Memory B cell (primary cell): ENCODE measurements around the gene RTN4R.
"Not testable (repeated sequence)": the region's sequence is repeated elsewhere in the genome, so short reads cannot be mapped to it uniquely, and the experiment has no call there.

Experiments
- ATAC-seq: fragments of 150-1000 bp; cut with Tn5 transposase; 2 replicates; pipeline ENCODE4 v1.10.0; 2021; ENCODE audit warnings: low read depth, mild to moderate bottlenecking, moderate library complexity
- DNase-seq, 2 donors: peaks; one replicate each; pipeline ENCODE4 v3.0.0; 2022; ENCODE audit warnings: low spot score in 2 of 2
- H3K27ac Mint-ChIP-seq: one replicate; pipeline ENCODE4 v1.8.0; 2022; ENCODE audit warnings: mild to moderate bottlenecking, moderate library complexity, mixed read lengths
- H3K27me3 Mint-ChIP-seq: one replicate; pipeline ENCODE4 v1.8.0; 2022; ENCODE audit warnings: mixed read lengths
- H3K36me3 Mint-ChIP-seq: one replicate; pipeline ENCODE4 v1.8.0; 2022; ENCODE audit warnings: mild to moderate bottlenecking, mixed read lengths
- H3K4me1 Mint-ChIP-seq: one replicate; pipeline ENCODE4 v1.8.0; 2022; ENCODE audit warnings: mixed read lengths
- H3K4me3 Mint-ChIP-seq: one replicate; pipeline ENCODE4 v1.8.0; 2022; ENCODE audit warnings: mild to moderate bottlenecking, moderate library complexity, mixed read lengths
- H3K9me3 Mint-ChIP-seq: one replicate; pipeline ENCODE4 v1.8.0; 2022; ENCODE audit warnings: mixed read lengths

The RTN4R gene

GRCh38 chr22:20268279-20269012 lies at the start of gene RTN4R:
Gene RTN4R, minus strand, starts transcription at chr22:20268318. Its CDS starts 226 bp downstream, at chr22:20268092.
- Mint-ChIP-seq H3K4me1 (peaks cover 3% of the 10 kb centered on the region), H3K9me3 (no peaks in the 10 kb centered on the region), H3K27me3 (peaks cover 14% of the 10 kb centered on the region), H3K4me3 (peak within 1 kb of the TSS; percentile 81), H3K36me3 (no peaks in the 10 kb centered on the region), H3K27ac (no peak within 1 kb of the TSS)
- DNase-seq (peak; percentile 34 to 59), ATAC-seq (peak; percentile 89)

GRCh38 chr22:20317402-20318042 lies 49.4 kb upstream of the RTN4R start:
- H3K9me3 Mint-ChIP-seq, H3K36me3 Mint-ChIP-seq, H3K4me3 Mint-ChIP-seq, H3K4me1 Mint-ChIP-seq, H3K27ac Mint-ChIP-seq, H3K27me3 Mint-ChIP-seq, ATAC-seq: not testable (repeated sequence)
- DNase-seq = peak in 1 of 2 donors; percentile 11

GRCh38 chr22:20316844-20317401 lies 48.8 kb upstream of the RTN4R start:
- Mint-ChIP-seq H3K27me3 (no peaks in the 10 kb centered on the region), H3K4me1 (peaks cover 10% of the 10 kb centered on the region), H3K9me3 (no peaks in the 10 kb centered on the region), H3K36me3 (no peaks in the 10 kb centered on the region), H3K4me3 (no peak overlapping the region), H3K27ac (no peak overlapping the region)
- peak in 1 of 2 donors; percentile 8 for DNase-seq
- ATAC-seq = no peak

- no peak overlapping the region for H3K27ac Mint-ChIP-seq
- H3K4me3 Mint-ChIP-seq = no peak overlapping the region
- H3K9me3 Mint-ChIP-seq = no peaks in the 10 kb centered on the region
- DNase-seq = peak in 1 of 2 donors; percentile 9
- no peaks in the 10 kb centered on the region for H3K36me3 Mint-ChIP-seq
- no peak for ATAC-seq
- H3K4me1 Mint-ChIP-seq = peaks cover 7% of the 10 kb centered on the region
- H3K27me3 Mint-ChIP-seq = no peaks in the 10 kb centered on the region
These were observed 48.2 kb upstream of the RTN4R start for GRCh38 chr22:20316217-20316843.

GRCh38 chr22:20315337-20316216 lies 47.5 kb upstream of the RTN4R start:
- H3K9me3 Mint-ChIP-seq = no peaks in the 10 kb centered on the region
- ATAC-seq (no peak), DNase-seq (peak in 1 of 2 donors; percentile 9)
- H3K36me3 Mint-ChIP-seq = no peaks in the 10 kb centered on the region
- peaks cover 4% of the 10 kb centered on the region for H3K4me1 Mint-ChIP-seq
- no peaks in the 10 kb centered on the region for H3K27me3 Mint-ChIP-seq
- no peak overlapping the region for H3K4me3 Mint-ChIP-seq
- H3K27ac Mint-ChIP-seq = no peak overlapping the region

GRCh38 chr22:20314741-20315336 lies 46.7 kb upstream of the RTN4R start:
- not testable (repeated sequence) for H3K27ac Mint-ChIP-seq, ATAC-seq, H3K4me1 Mint-ChIP-seq, H3K27me3 Mint-ChIP-seq, H3K4me3 Mint-ChIP-seq, H3K9me3 Mint-ChIP-seq, H3K36me3 Mint-ChIP-seq
- DNase-seq = peak in 1 of 2 donors; percentile 9

- not testable (repeated sequence) for DNase-seq, H3K9me3 Mint-ChIP-seq, H3K27ac Mint-ChIP-seq, H3K4me1 Mint-ChIP-seq, H3K27me3 Mint-ChIP-seq, ATAC-seq, H3K4me3 Mint-ChIP-seq, H3K36me3 Mint-ChIP-seq
These were observed 46.1 kb upstream of the RTN4R start for GRCh38 chr22:20314206-20314605.

GRCh38 chr22:20313306-20314077 lies 45.4 kb upstream of the RTN4R start:
- peak in 1 of 2 donors; percentile 7 for DNase-seq
- ATAC-seq, H3K4me3 Mint-ChIP-seq: not testable (repeated sequence)

GRCh38 chr22:20312396-20313191 lies 44.5 kb upstream of the RTN4R start:
- no peak for ATAC-seq
- no peaks in the 10 kb centered on the region for H3K9me3 Mint-ChIP-seq
- H3K4me1 Mint-ChIP-seq = peaks cover 4% of the 10 kb centered on the region
- peak in 1 of 2 donors; percentile 6 for DNase-seq
- no peaks in the 10 kb centered on the region for H3K36me3 Mint-ChIP-seq
- H3K27ac Mint-ChIP-seq = no peak overlapping the region
- H3K4me3 Mint-ChIP-seq = no peak overlapping the region
- H3K27me3 Mint-ChIP-seq = no peaks in the 10 kb centered on the region

More at GRCh38 chr22:20313306-20314077, 45.4 kb upstream of the RTN4R start:
- not testable (repeated sequence) for H3K27me3 Mint-ChIP-seq, H3K9me3 Mint-ChIP-seq, H3K36me3 Mint-ChIP-seq, H3K27ac Mint-ChIP-seq, H3K4me1 Mint-ChIP-seq

GRCh38 chr22:20311249-20312062 lies 43.3 kb upstream of the RTN4R start:
- not testable (repeated sequence) for H3K27me3 Mint-ChIP-seq, DNase-seq, H3K4me3 Mint-ChIP-seq, H3K36me3 Mint-ChIP-seq, H3K9me3 Mint-ChIP-seq, H3K4me1 Mint-ChIP-seq, ATAC-seq, H3K27ac Mint-ChIP-seq

- ATAC-seq, H3K4me3 Mint-ChIP-seq, H3K36me3 Mint-ChIP-seq, H3K9me3 Mint-ChIP-seq, H3K27me3 Mint-ChIP-seq, H3K27ac Mint-ChIP-seq, DNase-seq, H3K4me1 Mint-ChIP-seq: not testable (repeated sequence)
These were observed 42.7 kb upstream of the RTN4R start for GRCh38 chr22:20310773-20311172.
